SK-N-SH (cell line): ENCODE measurements around the gene NOX4.

Experiments used
- CHD2 ChIP-seq: fragments of 150-350 bp; IDR thresholded peaks from 2 replicates; pipeline ENCODE4 v1.6.1; 2018; ENCODE audit warnings: low read length; ENCODE audit not compliant: partially characterized antibody
- MXI1 ChIP-seq: IDR thresholded peaks from 2 replicates; pipeline ENCODE4 v1.6.1; 2012; ENCODE audit warnings: mild to moderate bottlenecking, low read depth, low read length, improper control_type of control experiment
- POLR2AphosphoS5 ChIP-seq: IDR thresholded peaks from 2 replicates; pipeline ENCODE4 v1.6.1; 2012; ENCODE audit warnings: low read depth, low read length
- RCOR1 ChIP-seq: fragments of 150-350 bp; IDR thresholded peaks from 2 replicates; pipeline ENCODE4 v1.6.1; 2017; ENCODE audit warnings: antibody characterized with exemption, low read length
- SIN3A ChIP-seq: IDR thresholded peaks from 2 replicates; pipeline ENCODE4 v1.6.1; 2012; ENCODE audit warnings: low read depth, mild to moderate bottlenecking, low read length, moderate library complexity, borderline replicate concordance
- TAF1 ChIP-seq: IDR thresholded peaks from 2 replicates; pipeline ENCODE4 v1.6.1; 2012; ENCODE audit warnings: low read depth, mild to moderate bottlenecking, low read length, moderate library complexity, borderline replicate concordance
- TF ChIP-seq, protein P1 (sequence below): fragments of 150-350 bp; IDR thresholded peaks from 2 replicates; pipeline ENCODE4 v1.6.1; 2017; ENCODE audit warnings: antibody characterized with exemption, low read length, low read depth, borderline replicate concordance
- TF ChIP-seq, protein P2 (sequence below): fragments of 200-600 bp; sonication (generic); IDR thresholded peaks from 2 replicates; pipeline ENCODE4 v1.6.1; 2017; ENCODE audit warnings: antibody characterized with exemption, mild to moderate bottlenecking, moderate library complexity

DNA sequence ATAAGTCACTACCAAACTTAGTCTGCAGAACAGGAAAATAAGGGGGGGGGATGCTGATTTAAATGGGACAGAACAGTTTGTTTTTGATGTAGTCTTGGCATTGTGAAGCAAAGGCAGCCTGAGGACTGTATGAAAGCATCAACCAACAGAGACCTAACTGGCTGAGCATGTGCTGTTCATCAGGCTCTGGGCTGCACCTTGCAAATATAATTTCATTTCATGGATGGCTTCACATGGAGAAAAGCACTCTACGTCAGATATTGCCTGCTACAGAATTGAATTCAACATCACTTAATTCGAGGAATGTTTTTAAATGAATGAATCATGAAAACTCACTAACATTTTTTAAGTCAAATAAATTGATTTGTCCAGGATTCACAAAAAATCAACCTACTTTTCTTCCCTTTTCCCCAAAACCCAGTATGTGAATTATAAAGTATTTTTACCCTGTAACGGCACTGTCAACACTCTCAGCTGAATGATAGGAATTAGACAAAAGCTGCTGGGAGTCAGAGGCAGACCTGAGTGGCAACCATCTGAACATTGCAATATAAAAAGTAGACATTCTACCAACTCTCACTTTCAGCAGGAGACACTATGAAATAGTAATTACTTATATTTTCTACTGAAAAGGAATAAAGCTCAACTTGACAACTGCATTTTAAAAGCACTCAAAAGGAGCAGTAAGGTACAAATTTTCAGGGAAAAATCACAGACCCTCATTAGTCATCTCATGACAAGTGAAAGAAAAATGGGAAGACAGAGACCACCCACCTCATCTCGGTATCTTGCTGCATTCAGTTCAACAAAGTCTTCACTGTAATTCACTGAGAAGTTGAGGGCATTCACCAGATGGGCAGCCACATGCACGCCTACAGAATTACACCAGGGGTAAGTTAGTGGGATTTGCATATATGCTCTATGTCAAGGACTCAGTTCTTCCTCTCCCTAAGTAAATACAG, 47.5 kb downstream of the NOX4 start:
- TF ChIP-seq MXI1 (no peak), SIN3A (no peak), RCOR1 (peak; percentile 61; the same call in 1 of the 2 replicates), TAF1 (no peak), POLR2AphosphoS5 (no peak), CHD2 (no peak)
- TF ChIP-seq, protein P1, sequence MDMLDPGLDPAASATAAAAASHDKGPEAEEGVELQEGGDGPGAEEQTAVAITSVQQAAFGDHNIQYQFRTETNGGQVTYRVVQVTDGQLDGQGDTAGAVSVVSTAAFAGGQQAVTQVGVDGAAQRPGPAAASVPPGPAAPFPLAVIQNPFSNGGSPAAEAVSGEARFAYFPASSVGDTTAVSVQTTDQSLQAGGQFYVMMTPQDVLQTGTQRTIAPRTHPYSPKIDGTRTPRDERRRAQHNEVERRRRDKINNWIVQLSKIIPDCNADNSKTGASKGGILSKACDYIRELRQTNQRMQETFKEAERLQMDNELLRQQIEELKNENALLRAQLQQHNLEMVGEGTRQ, result no peak
- TF ChIP-seq, protein P2, sequence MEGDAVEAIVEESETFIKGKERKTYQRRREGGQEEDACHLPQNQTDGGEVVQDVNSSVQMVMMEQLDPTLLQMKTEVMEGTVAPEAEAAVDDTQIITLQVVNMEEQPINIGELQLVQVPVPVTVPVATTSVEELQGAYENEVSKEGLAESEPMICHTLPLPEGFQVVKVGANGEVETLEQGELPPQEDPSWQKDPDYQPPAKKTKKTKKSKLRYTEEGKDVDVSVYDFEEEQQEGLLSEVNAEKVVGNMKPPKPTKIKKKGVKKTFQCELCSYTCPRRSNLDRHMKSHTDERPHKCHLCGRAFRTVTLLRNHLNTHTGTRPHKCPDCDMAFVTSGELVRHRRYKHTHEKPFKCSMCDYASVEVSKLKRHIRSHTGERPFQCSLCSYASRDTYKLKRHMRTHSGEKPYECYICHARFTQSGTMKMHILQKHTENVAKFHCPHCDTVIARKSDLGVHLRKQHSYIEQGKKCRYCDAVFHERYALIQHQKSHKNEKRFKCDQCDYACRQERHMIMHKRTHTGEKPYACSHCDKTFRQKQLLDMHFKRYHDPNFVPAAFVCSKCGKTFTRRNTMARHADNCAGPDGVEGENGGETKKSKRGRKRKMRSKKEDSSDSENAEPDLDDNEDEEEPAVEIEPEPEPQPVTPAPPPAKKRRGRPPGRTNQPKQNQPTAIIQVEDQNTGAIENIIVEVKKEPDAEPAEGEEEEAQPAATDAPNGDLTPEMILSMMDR, result no peak
